Fibroblast of lung (primary cell): ENCODE measurements around the gene TNFRSF1A.

Experiments used
- CTCF ChIP-seq, 2 donors: IDR thresholded peaks in 1 of 2; conservative IDR thresholded peaks in 1 of 2; 1 replicate in 1 of 2; 2 replicates in 1 of 2; pipeline ENCODE4 v1.5.1; 2011 to 2012; ENCODE audit warnings: low read length in 2 of 2, control low read depth in 1 of 2, inconsistent platforms in 1 of 2, low read depth in 1 of 2, mild to moderate bottlenecking in 1 of 2
- EZH2 ChIP-seq: IDR thresholded peaks from 2 replicates; pipeline ENCODE4 v1.5.1; 2012; ENCODE audit warnings: low read length, control low read depth, mild to moderate bottlenecking; ENCODE audit errors: missing control alignments

- TF ChIP-seq CTCF (conservative IDR thresholded peaks at IDR 0.05 in 1 of 2, IDR thresholded peaks at IDR 0.05 in 1 of 2; ENCODE audit: low read depth in 1 of 2, low read length in 2 of 2), result no peak
- no peak for TF ChIP-seq EZH2
Measured at GRCh38 chr12:6352193-6353173, 10.6 kb upstream of the TNFRSF1A start.
